ENCODE results near the gene PIGT.
A peak's percentile ranks its signal among the peaks of the same experiment; 100 is the strongest.

PIGT gene

DNA sequence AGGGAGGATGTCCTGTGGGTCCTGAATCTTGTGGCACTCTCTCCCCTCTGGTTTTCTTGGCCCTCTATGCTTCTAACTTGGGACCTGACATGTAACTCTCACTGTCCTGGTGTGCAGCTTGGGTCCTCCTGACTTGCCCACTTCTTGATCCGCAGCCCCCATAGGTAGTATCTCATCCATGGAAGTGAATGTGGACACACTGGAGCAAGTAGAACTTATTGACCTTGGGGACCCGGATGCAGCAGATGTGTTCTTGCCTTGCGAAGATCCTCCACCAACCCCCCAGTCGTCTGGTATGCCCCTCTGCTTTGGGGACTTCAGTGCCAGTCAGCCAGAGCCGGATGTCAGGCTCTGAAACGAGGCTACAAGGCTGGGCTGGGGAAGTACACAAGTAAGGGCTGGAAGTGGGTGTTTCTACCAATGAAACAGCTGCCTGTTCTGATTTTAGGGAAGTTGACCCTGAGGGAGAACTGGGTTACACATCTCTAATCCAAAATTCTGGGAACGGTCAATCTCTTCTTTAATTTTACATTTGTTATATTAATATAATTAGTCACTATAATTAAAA is 7.2 kb upstream of the PIGT start:
- Histone ChIP-seq H3K4me3 (ENCODE audit: low read depth in 1 of 2, low read length in 2 of 2) (peak overlapping the region; percentile 90 to 91), H3K27ac (ENCODE audit: low read depth, low read length) (peak overlapping the region; percentile 3), H3K9ac (ENCODE audit: low read depth in 1 of 2, low read length in 2 of 2) (peak overlapping the region in 1 of 2 donors; percentile 90), H3K4me1 (ENCODE audit: control insufficient read depth in 1 of 2, insufficient read depth in 2 of 2, low read length in 2 of 2) (peaks cover 59 to 64% of the 10 kb centered on the region in 2 donors), H3K27me3 (ENCODE audit: control insufficient read depth in 1 of 2, insufficient read depth in 2 of 2, low read length in 2 of 2) (no peaks in the 10 kb centered on the region), H3K36me3 (ENCODE audit: control insufficient read depth in 1 of 2, insufficient read depth in 2 of 2, low read length in 2 of 2) (peaks cover 0 to 23% of the 10 kb centered on the region in 2 donors), H3K9me3 (ENCODE audit: control insufficient read depth in 1 of 2, low read length in 2 of 2) (no peaks in the 10 kb centered on the region)

DNA sequence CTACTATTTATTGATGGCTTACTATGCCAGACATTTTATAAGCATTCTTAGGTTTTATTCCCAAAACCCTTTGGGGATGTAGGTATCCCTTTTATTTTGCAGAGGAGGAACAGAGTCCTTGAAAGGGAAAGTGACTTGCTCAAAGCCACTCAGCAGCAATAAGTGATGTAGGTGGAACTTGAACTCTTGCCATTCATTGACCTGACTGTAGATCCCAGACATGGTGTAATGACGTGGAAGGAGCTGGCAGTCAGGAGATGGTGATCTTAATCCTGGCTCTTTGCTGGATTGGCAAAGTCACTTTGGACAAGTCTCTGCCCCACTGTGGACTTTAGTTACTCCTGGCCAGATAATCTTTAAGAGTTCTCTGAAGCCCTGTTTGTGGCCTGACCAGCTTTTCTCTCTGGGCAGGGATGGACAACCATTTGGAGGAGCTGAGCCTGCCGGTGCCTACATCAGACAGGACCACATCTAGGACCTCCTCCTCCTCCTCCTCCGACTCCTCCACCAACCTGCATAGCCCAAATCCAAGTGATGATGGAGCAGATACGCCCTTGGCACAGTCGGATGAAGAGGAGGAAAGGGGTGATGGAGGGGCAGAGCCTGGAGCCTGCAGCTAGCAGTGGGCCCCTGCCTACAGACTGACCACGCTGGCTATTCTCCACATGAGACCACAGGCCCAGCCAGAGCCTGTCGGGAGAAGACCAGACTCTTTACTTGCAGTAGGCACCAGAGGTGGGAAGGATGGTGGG is 6.2 kb upstream of the PIGT start:
- Histone ChIP-seq H3K27ac (ENCODE audit: low read depth, low read length) (peak overlapping the region; percentile 39), H3K4me1 (ENCODE audit: control insufficient read depth in 1 of 2, insufficient read depth in 2 of 2, low read length in 2 of 2) (peaks cover 57 to 59% of the 10 kb centered on the region in 2 donors), H3K27me3 (ENCODE audit: control insufficient read depth in 1 of 2, insufficient read depth in 2 of 2, low read length in 2 of 2) (no peaks in the 10 kb centered on the region), H3K9me3 (ENCODE audit: control insufficient read depth in 1 of 2, low read length in 2 of 2) (no peaks in the 10 kb centered on the region), H3K9ac (ENCODE audit: low read depth in 1 of 2, low read length in 2 of 2) (no peak overlapping the region), H3K4me3 (ENCODE audit: low read depth in 1 of 2, low read length in 2 of 2) (peak overlapping the region; percentile 14 to 30), H3K36me3 (ENCODE audit: control insufficient read depth in 1 of 2, insufficient read depth in 2 of 2, low read length in 2 of 2) (peaks cover 0 to 23% of the 10 kb centered on the region in 2 donors)

DNA sequence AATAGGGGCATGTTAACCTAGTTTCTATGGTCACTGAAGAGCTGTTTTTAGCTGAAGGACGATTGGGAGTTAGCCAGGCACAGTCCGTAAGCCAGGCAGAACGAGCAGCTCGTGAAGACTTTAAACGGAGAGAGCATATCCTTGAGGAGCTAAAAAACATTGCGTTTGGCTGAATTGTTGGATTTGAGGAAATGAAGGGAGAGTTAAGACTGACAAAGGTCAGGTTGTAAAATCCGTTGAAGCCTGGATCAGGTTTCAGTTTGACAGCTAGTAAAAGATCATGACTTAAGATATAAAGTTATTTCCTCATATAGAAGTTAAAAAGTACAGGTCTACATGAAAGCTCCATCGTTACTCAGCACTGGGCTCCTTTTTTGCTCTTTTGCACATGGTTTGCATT is 5.1 kb upstream of the PIGT start:
- H3K36me3 ChIP-seq (ENCODE audit: control insufficient read depth in 1 of 2, insufficient read depth in 2 of 2, low read length in 2 of 2): peaks cover 0 to 23% of the 10 kb centered on the region in 2 donors
- H3K27ac ChIP-seq (ENCODE audit: low read depth, low read length): peak overlapping the region; percentile 6
- peaks cover 55 to 63% of the 10 kb centered on the region in 2 donors for H3K4me1 ChIP-seq (ENCODE audit: control insufficient read depth in 1 of 2, insufficient read depth in 2 of 2, low read length in 2 of 2)
- peak overlapping the region in 1 of 2 donors; percentile 30 for H3K4me3 ChIP-seq (ENCODE audit: low read depth in 1 of 2, low read length in 2 of 2)
- no peaks in the 10 kb centered on the region for H3K9me3 ChIP-seq (ENCODE audit: control insufficient read depth in 1 of 2, low read length in 2 of 2)
- H3K27me3 ChIP-seq (ENCODE audit: control insufficient read depth in 1 of 2, insufficient read depth in 2 of 2, low read length in 2 of 2): no peaks in the 10 kb centered on the region
- H3K9ac ChIP-seq (ENCODE audit: low read depth in 1 of 2, low read length in 2 of 2): peak overlapping the region in 1 of 2 donors; percentile 56

DNA sequence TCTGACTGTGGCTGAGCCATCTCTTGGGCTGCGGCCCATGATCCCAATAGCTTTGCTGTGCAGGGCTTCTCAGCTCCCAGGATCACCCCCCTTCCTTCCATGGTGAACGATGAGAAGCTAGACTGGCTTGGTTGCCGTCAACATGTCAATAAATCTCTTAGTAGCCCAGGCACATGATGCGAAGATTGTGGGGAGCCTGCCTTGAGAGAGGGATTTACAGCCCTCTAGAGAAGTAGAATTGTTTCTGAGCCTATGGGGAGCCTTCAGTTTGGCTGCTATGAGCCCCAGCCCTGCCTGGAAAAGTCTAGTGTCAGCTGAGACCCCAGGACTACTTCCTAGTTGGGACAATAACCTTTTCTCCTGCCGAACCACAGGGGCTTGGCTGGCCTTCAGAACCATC is 3.3 kb upstream of the PIGT start:
- Histone ChIP-seq H3K4me3 (ENCODE audit: low read depth in 1 of 2, low read length in 2 of 2) (no peak overlapping the region), H3K27ac (ENCODE audit: low read depth, low read length) (no peak overlapping the region), H3K9me3 (ENCODE audit: control insufficient read depth in 1 of 2, low read length in 2 of 2) (no peaks in the 10 kb centered on the region), H3K36me3 (ENCODE audit: control insufficient read depth in 1 of 2, insufficient read depth in 2 of 2, low read length in 2 of 2) (peaks cover 0 to 23% of the 10 kb centered on the region in 2 donors), H3K27me3 (ENCODE audit: control insufficient read depth in 1 of 2, insufficient read depth in 2 of 2, low read length in 2 of 2) (no peaks in the 10 kb centered on the region), H3K4me1 (ENCODE audit: control insufficient read depth in 1 of 2, insufficient read depth in 2 of 2, low read length in 2 of 2) (peaks cover 65 to 72% of the 10 kb centered on the region in 2 donors), H3K9ac (ENCODE audit: low read depth in 1 of 2, low read length in 2 of 2) (no peak overlapping the region)

DNA sequence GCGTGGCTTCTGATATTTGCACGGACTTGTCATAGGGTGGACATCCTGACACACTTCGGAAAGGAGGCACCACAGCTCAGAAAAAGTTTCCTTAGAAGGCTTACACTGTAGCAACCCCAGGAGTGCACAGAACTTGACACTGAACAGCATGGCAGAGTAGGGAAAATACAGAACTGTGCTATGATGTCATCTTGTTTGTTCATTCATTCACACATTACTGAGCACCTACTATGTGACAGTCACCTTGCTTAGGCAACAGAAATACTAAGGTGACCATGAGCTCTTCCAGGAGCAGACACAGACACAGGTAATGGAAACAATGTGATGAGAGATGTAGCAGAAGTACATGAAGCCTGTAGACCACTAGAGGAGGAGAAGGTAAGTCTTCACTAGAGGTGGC is 2.5 kb upstream of the PIGT start:
- H3K4me3 ChIP-seq (ENCODE audit: low read depth in 1 of 2, low read length in 2 of 2): no peak overlapping the region
- H3K36me3 ChIP-seq (ENCODE audit: control insufficient read depth in 1 of 2, insufficient read depth in 2 of 2, low read length in 2 of 2): peaks cover 4 to 25% of the 10 kb centered on the region in 2 donors
- H3K9ac ChIP-seq (ENCODE audit: low read depth in 1 of 2, low read length in 2 of 2): no peak overlapping the region
- H3K27me3 ChIP-seq (ENCODE audit: control insufficient read depth in 1 of 2, insufficient read depth in 2 of 2, low read length in 2 of 2): no peaks in the 10 kb centered on the region
- H3K4me1 ChIP-seq (ENCODE audit: control insufficient read depth in 1 of 2, insufficient read depth in 2 of 2, low read length in 2 of 2): peaks cover 65 to 71% of the 10 kb centered on the region in 2 donors
- H3K9me3 ChIP-seq (ENCODE audit: control insufficient read depth in 1 of 2, low read length in 2 of 2): no peaks in the 10 kb centered on the region
- no peak overlapping the region for H3K27ac ChIP-seq (ENCODE audit: low read depth, low read length)

DNA sequence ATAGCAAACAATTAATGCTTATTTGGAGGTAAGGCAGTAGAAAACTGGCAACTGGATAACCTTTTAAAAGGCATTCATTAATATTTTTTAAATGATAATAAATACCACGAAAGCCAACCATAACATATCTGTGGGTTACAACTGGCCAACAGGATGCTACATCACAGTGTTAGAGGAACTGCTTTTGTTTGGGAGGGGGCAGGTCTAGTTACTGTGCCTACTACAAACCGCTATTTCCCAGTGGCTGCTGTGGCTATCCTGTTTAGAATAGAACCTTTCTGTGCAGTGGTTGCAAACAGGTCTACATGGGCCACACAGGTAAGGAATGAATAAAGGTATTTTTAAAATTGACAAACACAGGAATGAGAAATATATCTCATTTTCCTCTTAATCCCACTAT is 976 bp downstream of the PIGT start:
- no peaks in the 10 kb centered on the region for H3K27me3 ChIP-seq (ENCODE audit: control insufficient read depth in 1 of 2, insufficient read depth in 2 of 2, low read length in 2 of 2)
- peaks cover 20 to 32% of the 10 kb centered on the region in 2 donors for H3K36me3 ChIP-seq (ENCODE audit: control insufficient read depth in 1 of 2, insufficient read depth in 2 of 2, low read length in 2 of 2)
- H3K9ac ChIP-seq (ENCODE audit: low read depth in 1 of 2, low read length in 2 of 2): peak overlapping the region in 1 of 2 donors; percentile 88
- peak overlapping the region; percentile 97 to 99 for H3K4me3 ChIP-seq (ENCODE audit: low read depth in 1 of 2, low read length in 2 of 2)
- no peak overlapping the region for H3K27ac ChIP-seq (ENCODE audit: low read depth, low read length)
- H3K4me1 ChIP-seq (ENCODE audit: control insufficient read depth in 1 of 2, insufficient read depth in 2 of 2, low read length in 2 of 2): peaks cover 52 to 56% of the 10 kb centered on the region in 2 donors
- no peaks in the 10 kb centered on the region for H3K9me3 ChIP-seq (ENCODE audit: control insufficient read depth in 1 of 2, low read length in 2 of 2)

DNA sequence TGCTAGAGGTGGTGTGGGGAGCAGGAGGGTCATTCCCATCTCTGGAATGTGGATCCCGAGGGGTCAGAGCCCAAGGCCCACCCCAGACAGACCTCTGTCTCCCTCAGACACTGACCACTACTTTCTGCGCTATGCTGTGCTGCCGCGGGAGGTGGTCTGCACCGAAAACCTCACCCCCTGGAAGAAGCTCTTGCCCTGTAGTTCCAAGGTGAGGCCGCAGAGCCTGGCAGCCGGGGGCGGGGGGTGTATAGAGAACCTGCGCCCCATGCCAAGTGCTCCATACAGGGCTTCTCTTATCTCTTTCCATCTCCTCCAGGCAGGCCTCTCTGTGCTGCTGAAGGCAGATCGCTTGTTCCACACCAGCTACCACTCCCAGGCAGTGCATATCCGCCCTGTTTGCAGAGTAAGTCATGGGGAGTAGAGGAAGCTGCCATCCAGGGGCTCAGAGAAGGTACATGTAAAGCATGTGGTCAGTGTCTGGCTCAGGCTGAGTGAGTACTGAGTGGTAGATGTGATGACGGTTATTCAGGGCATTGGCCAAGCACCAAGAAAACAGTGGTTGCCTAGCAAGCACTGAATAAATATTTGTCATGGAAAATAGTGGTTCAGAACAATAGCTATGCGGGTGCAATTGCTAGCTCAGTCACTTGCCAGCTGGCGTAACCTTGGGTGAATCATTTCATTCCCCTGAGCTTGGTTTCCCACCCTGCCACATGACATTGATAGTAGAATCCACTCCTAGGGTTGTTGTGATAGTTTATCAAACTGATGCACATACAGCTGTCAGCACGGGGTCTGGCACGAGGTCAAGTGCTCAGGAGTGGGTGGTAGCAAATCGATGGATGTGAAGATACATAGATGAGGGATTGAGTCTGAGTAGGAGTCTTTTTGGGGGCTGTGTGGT is 3.5 kb downstream of the PIGT start:
- Histone ChIP-seq H3K36me3 (ENCODE audit: control insufficient read depth in 1 of 2, insufficient read depth in 2 of 2, low read length in 2 of 2) (peaks cover 31 to 49% of the 10 kb centered on the region in 2 donors), H3K4me1 (ENCODE audit: control insufficient read depth in 1 of 2, insufficient read depth in 2 of 2, low read length in 2 of 2) (peaks cover 46 to 50% of the 10 kb centered on the region in 2 donors), H3K27ac (ENCODE audit: low read depth, low read length) (peak overlapping the region; percentile 23), H3K9ac (ENCODE audit: low read depth in 1 of 2, low read length in 2 of 2) (peak overlapping the region; percentile 4 to 37), H3K9me3 (ENCODE audit: control insufficient read depth in 1 of 2, low read length in 2 of 2) (no peaks in the 10 kb centered on the region), H3K4me3 (ENCODE audit: low read depth in 1 of 2, low read length in 2 of 2) (no peak overlapping the region), H3K27me3 (ENCODE audit: control insufficient read depth in 1 of 2, insufficient read depth in 2 of 2, low read length in 2 of 2) (no peaks in the 10 kb centered on the region)

DNA sequence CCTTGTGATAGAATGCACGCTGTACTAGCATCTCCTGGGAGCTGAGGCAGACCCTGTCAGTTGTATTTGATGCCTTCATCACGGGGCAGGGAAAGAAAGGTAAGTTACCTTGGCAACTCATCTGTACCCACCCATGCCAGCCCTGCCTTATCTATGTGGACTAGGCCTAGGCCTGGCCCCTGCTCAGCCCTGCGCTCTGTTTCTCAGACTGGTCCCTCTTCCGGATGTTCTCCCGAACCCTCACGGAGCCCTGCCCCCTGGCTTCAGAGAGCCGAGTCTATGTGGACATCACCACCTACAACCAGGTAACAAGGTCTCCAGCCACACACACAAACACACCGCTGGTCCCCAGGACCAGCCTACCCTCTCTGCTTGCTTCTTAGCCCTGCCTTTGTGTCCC is 4.2 kb downstream of the PIGT start:
- no peak overlapping the region for H3K4me3 ChIP-seq (ENCODE audit: low read depth in 1 of 2, low read length in 2 of 2)
- peaks cover 33 to 53% of the 10 kb centered on the region in 2 donors for H3K36me3 ChIP-seq (ENCODE audit: control insufficient read depth in 1 of 2, insufficient read depth in 2 of 2, low read length in 2 of 2)
- peaks cover 44 to 46% of the 10 kb centered on the region in 2 donors for H3K4me1 ChIP-seq (ENCODE audit: control insufficient read depth in 1 of 2, insufficient read depth in 2 of 2, low read length in 2 of 2)
- H3K27me3 ChIP-seq (ENCODE audit: control insufficient read depth in 1 of 2, insufficient read depth in 2 of 2, low read length in 2 of 2): no peaks in the 10 kb centered on the region
- H3K9ac ChIP-seq (ENCODE audit: low read depth in 1 of 2, low read length in 2 of 2): peak overlapping the region in 1 of 2 donors; percentile 4
- no peak overlapping the region for H3K27ac ChIP-seq (ENCODE audit: low read depth, low read length)
- H3K9me3 ChIP-seq (ENCODE audit: control insufficient read depth in 1 of 2, low read length in 2 of 2): no peaks in the 10 kb centered on the region

DNA sequence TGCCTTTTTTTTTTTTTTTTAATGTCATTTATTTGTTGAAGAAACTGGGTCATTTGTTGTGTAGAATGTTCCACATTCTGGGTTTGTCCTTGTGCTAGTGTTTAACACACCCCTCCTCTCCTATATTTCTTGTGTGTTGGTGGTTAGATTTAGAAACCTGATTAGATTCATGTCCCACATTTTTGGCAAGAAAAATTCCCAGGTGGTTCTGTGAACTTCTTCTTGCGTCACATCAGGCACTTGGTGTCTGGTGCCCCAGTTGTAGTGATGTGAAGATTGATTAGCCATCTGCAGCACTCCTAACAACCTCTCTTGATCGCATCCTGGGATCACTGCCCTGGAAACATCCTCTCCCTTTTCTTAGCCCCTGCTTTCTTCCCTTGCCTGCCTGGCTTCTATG is 7.8 kb downstream of the PIGT start:
- H3K27ac ChIP-seq (ENCODE audit: low read depth, low read length): no peak overlapping the region
- H3K27me3 ChIP-seq (ENCODE audit: control insufficient read depth in 1 of 2, insufficient read depth in 2 of 2, low read length in 2 of 2): no peaks in the 10 kb centered on the region
- no peaks in the 10 kb centered on the region for H3K9me3 ChIP-seq (ENCODE audit: control insufficient read depth in 1 of 2, low read length in 2 of 2)
- no peak overlapping the region for H3K4me3 ChIP-seq (ENCODE audit: low read depth in 1 of 2, low read length in 2 of 2)
- H3K36me3 ChIP-seq (ENCODE audit: control insufficient read depth in 1 of 2, insufficient read depth in 2 of 2, low read length in 2 of 2): peaks cover 38 to 63% of the 10 kb centered on the region in 2 donors
- no peak overlapping the region for H3K9ac ChIP-seq (ENCODE audit: low read depth in 1 of 2, low read length in 2 of 2)
- H3K4me1 ChIP-seq (ENCODE audit: control insufficient read depth in 1 of 2, insufficient read depth in 2 of 2, low read length in 2 of 2): peaks cover 29 to 31% of the 10 kb centered on the region in 2 donors

DNA sequence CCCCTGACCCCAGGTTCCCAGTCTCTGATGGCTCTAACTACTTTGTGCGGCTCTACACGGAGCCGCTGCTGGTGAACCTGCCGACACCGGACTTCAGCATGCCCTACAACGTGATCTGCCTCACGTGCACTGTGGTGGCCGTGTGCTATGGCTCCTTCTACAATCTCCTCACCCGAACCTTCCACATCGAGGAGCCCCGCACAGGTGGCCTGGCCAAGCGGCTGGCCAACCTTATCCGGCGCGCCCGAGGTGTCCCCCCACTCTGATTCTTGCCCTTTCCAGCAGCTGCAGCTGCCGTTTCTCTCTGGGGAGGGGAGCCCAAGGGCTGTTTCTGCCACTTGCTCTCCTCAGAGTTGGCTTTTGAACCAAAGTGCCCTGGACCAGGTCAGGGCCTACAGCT is 9.6 kb downstream of the PIGT start:
- Histone ChIP-seq H3K4me3 (ENCODE audit: low read depth in 1 of 2, low read length in 2 of 2) (no peak overlapping the region), H3K4me1 (ENCODE audit: control insufficient read depth in 1 of 2, insufficient read depth in 2 of 2, low read length in 2 of 2) (peaks cover 12 to 16% of the 10 kb centered on the region in 2 donors), H3K36me3 (ENCODE audit: control insufficient read depth in 1 of 2, insufficient read depth in 2 of 2, low read length in 2 of 2) (peaks cover 34 to 52% of the 10 kb centered on the region in 2 donors), H3K27ac (ENCODE audit: low read depth, low read length) (no peak overlapping the region), H3K9me3 (ENCODE audit: control insufficient read depth in 1 of 2, low read length in 2 of 2) (no peaks in the 10 kb centered on the region), H3K9ac (ENCODE audit: low read depth in 1 of 2, low read length in 2 of 2) (no peak overlapping the region), H3K27me3 (ENCODE audit: control insufficient read depth in 1 of 2, insufficient read depth in 2 of 2, low read length in 2 of 2) (no peaks in the 10 kb centered on the region)

Measured in duodenal mucosa (tissue), 2 donors.